ENCODE measurements around the gene AHRR.
"Not testable (repeated sequence)": the region's sequence is repeated elsewhere in the genome, so short reads cannot be mapped to it uniquely, and the experiment has no call there.

Gene AHRR

DNA sequence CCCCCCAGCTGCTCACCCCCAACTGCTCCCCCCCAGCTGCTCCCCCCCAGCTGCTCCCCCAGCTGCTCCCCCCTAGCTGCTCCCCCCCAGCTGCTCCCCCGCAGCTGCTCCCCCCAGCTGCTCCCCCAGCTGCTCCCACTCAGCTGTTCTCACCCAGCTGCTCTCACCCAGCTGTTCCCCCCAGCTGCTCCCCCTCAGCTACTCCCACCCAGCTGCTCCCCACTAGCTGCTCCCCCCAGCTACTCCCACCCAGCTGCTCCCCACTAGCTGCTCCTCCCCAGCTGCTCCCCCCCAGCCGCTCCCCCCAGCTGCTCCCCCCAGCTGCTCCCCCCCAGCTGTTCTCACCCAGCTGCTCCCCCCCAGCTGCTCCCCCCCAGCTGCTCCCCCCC, 22.8 kb upstream of the AHRR start:
- FAIRE-seq (no peak), DNase-seq (ENCODE audit: insufficient read length, low spot score) (no peak)
- TF ChIP-seq, protein P1, sequence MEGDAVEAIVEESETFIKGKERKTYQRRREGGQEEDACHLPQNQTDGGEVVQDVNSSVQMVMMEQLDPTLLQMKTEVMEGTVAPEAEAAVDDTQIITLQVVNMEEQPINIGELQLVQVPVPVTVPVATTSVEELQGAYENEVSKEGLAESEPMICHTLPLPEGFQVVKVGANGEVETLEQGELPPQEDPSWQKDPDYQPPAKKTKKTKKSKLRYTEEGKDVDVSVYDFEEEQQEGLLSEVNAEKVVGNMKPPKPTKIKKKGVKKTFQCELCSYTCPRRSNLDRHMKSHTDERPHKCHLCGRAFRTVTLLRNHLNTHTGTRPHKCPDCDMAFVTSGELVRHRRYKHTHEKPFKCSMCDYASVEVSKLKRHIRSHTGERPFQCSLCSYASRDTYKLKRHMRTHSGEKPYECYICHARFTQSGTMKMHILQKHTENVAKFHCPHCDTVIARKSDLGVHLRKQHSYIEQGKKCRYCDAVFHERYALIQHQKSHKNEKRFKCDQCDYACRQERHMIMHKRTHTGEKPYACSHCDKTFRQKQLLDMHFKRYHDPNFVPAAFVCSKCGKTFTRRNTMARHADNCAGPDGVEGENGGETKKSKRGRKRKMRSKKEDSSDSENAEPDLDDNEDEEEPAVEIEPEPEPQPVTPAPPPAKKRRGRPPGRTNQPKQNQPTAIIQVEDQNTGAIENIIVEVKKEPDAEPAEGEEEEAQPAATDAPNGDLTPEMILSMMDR (IDR thresholded peaks at IDR 0.05; ENCODE audit: insufficient read depth, missing control alignments), result no peak

GRCh38 chr5:299921-300320, 21.6 kb upstream of the AHRR start:
- not testable (repeated sequence) for DNase-seq (ENCODE audit: insufficient read length, low spot score); FAIRE-seq

DNA sequence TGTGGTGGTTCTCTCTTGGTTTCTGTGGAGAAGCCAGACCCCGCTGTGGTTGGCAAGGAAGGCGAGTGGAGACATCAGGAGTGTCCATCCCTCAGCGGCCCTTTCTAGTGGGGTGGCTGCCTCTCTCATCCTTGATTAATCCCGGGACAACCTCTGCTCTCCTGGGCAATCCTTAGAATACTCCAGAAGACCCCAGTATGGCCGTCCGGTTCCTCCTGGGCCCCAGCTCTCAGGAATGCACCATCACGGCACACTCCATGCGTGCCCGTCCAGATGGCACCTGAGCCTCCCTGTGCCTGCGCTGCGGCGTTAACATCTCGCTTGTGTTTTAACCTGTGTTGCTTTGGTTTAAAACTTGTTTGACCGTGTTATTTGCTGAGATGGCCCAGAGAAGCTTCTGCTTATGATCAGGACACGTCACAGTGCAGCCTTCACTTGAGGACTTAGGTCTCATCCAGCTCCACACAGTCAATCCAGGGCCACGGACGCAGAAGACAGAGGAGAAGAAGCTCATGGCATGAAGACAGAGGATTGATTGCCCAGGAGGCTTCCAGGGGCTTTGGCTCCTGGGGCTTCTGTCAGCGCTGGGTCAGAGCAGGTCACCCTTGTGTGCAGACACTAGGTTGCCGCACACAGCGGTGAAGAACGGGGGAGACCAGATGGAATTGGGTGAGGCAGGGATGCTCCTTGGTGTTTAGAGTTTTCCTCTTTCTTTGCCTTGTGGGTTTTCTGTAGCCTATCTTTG, 20.7 kb upstream of the AHRR start:
- not testable (repeated sequence) for DNase-seq (ENCODE audit: insufficient read length, low spot score); FAIRE-seq

GRCh38 chr5:302416-302815, 19.1 kb upstream of the AHRR start:
- FAIRE-seq; DNase-seq (ENCODE audit: insufficient read length, low spot score): not testable (repeated sequence)

DNA sequence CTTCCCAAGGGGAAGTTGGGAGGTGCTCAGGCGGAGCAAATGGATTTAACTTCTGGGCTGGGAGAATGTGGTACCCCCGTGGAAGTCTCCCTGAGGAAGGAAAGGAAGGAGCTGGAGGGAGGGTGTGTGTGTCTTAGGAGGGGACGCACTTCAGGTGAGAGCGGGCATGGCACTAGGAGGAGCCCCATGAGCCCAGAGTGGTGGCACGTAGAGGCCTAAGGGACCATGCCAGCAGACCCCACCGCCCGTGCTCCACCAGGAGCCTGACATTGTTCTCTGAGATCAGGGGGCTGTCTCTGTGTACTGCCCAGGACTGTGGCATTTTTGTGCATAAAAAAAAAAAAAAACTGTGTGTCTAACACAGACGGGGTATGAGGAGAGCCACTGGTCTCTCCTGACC, 18.5 kb upstream of the AHRR start:
- FAIRE-seq (no peak), DNase-seq (ENCODE audit: insufficient read length, low spot score) (no peak)
- TF ChIP-seq, protein P1 (IDR thresholded peaks at IDR 0.05; ENCODE audit: insufficient read depth, missing control alignments), result no peak

DNA sequence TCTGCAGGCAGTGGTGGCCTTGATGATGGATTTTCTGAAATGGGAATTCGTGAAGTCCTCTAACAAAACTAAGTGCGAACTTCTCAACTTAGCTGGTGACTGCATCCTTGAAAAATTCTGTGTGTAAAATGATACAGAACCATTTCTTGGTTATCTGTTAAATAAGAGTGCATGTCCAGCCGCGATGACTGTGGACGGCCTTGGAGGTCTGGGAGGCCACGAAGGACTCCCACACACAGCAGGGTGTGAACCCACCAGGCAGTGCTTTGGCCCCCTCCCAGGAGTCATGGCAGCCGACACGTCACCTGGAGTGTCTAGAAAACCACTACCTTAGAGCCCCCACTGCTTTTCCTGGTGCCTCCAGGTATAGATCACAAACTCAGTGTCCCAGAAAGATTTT, 17.8 kb upstream of the AHRR start:
- not testable (repeated sequence) for FAIRE-seq; DNase-seq (ENCODE audit: insufficient read length, low spot score)

DNA sequence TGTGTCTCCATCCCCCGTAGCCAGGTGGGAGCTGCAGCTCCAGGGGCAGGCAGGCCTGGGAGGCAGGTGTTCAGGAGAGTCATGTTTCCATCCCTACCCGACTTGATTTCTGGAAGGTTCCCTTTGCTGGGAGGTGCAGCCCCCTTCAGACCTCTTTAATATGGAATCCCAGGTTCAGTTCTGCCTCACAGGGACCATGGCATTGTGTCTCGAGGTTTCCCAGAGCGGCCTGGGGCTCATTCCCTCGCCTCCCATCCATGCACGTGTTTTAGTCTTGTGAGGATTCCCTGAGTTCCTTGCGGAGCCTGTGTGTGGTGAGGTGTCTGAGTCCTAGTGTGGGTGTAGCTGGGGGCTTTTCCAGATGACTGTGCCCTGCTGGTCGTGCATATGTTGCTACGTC, 16.5 kb upstream of the AHRR start:
- FAIRE-seq, result no peak
- TF ChIP-seq, protein P1 (IDR thresholded peaks at IDR 0.05; ENCODE audit: insufficient read depth, missing control alignments), result no peak
- DNase-seq (ENCODE audit: insufficient read length, low spot score), result no peak

DNA sequence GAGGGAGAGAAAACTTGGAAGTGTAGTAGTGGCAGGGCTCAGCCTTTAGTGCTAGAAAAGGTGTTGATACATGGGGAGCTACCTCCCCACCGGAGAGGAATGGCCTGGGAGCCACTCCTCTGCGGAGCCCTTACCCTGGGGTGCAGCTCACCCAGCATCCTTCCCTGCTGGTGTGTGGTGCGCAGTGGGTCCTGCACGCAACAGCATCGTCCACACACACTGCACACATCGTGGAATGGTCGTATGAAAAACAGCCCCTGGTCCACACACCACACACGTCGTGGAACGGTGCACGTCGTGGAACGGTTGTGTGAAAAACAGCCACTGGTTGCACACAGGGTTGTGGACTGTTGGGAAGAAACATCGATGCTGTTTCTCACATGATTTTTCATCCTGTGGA, 16.1 kb upstream of the AHRR start:
- TF ChIP-seq, protein P1 (IDR thresholded peaks at IDR 0.05; ENCODE audit: insufficient read depth, missing control alignments), result no peak
- DNase-seq (ENCODE audit: insufficient read length, low spot score) (no peak), FAIRE-seq (no peak)

DNA sequence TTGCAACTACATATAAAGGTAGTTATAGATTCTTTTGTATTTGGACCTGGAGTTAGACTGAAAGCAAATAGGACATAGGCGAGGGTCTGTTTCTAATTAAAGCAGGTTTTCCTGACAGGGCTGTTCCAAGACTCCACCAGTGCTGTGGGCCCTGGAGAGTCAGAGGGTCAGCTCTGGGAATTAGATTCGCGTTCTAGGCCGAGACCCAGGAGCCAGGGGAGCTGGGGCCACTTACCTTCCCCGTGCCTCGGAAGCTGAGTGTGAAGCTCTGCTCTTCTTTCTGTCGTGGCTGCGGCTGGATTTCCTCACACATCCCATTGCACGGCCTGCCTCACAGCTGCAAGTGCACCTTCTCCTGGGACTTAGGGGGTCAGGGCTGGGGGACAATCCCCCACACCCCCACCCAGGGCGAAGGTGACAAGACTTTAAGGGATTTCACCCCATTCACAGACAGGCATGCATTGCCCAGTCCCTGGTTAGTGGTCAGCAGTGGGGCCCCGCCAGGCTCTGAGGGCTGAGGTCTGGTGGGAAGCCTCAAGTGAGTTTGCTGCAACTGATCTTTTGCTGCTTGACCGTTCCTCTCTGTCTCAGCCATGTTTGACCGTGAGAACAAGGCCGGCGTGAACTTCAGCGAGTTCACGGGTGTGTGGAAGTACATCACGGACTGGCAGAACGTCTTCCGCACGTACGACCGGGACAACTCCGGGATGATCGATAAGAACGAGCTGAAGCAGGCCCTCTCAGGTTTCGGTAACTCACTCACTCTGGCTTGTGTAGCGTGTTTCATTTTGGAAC, 15.3 kb upstream of the AHRR start:
- FAIRE-seq (no peak), DNase-seq (ENCODE audit: insufficient read length, low spot score) (no peak)
- TF ChIP-seq, protein P1 (IDR thresholded peaks at IDR 0.05; ENCODE audit: insufficient read depth, missing control alignments), result no peak
